ENCODE measurements around the gene RARRES1.

DNA sequence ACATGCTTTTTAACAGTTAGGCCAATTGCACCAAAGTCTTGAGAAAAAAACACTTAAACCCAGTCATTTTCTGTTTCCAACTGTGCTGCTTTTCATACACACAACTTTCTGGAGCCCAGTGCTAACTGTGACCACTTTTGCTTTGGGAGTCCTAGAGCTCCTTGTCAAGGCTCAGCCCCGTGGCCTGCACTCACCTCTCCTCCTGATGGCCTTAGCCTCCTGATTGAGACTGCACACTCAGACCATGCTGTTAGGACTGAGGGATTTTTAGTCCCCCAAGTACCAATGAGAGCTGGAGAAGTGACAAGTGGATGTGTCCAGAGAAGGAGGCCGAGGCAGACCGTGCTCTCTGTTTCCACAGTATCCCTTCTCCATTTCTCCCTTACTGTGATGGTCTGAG is 15.2 kb upstream of the RARRES1 start:
- TF ChIP-seq CTCF (IDR thresholded peaks at IDR 0.05; ENCODE audit: poor library complexity) (no peak), EZH2 (IDR thresholded peaks at IDR 0.05; ENCODE audit: borderline replicate concordance) (no peak), EZH2phosphoT487 (IDR thresholded peaks at IDR 0.05; ENCODE audit: low read depth, severe bottlenecking, unreplicated experiment) (no peak)

Measured in hepatocyte (in vitro differentiated cells).